NCI-H2196 (cell line): ENCODE measurements around the gene AKR1E2.
"Not testable (repeated sequence)": the region's sequence is repeated elsewhere in the genome, so short reads cannot be mapped to it uniquely, and the experiment has no call there.

Experiments
- DNase-seq: peaks from one replicate; lab custom pipeline; 2025; ENCODE audit not compliant: unreplicated experiment; lab: John Stamatoyannopoulos, UW

AKR1E2 gene

GRCh38 chr10:4813023-4813422 is 13.0 kb upstream of the AKR1E2 start:
- no peak for DNase-seq

GRCh38 chr10:4813496-4813895 is 12.5 kb upstream of the AKR1E2 start:
- no peak for DNase-seq

- DNase-seq = not testable (repeated sequence)
Measured at GRCh38 chr10:4815646-4816180, 10.3 kb upstream of the AKR1E2 start.

- DNase-seq = no peak
Measured at GRCh38 chr10:4816966-4817365, 9.0 kb upstream of the AKR1E2 start.

GRCh38 chr10:4819067-4819466 is 6.9 kb upstream of the AKR1E2 start:
- DNase-seq = no peak

GRCh38 chr10:4819707-4820106 is 6.3 kb upstream of the AKR1E2 start:
- no peak for DNase-seq

GRCh38 chr10:4820804-4821401 is 5.1 kb upstream of the AKR1E2 start:
- no peak for DNase-seq

GRCh38 chr10:4822208-4822607 is 3.8 kb upstream of the AKR1E2 start:
- DNase-seq = no peak

- no peak for DNase-seq
Measured at GRCh38 chr10:4824791-4825310, 1.2 kb upstream of the AKR1E2 start.

- no peak for DNase-seq
Measured at GRCh38 chr10:4825456-4825867, 545 bp upstream of the AKR1E2 start.

- no peak for DNase-seq
Measured at GRCh38 chr10:4826792-4827324, 851 bp downstream of the AKR1E2 start.

GRCh38 chr10:4828005-4828404 is 2.0 kb downstream of the AKR1E2 start:
- DNase-seq = no peak

- DNase-seq = no peak
Measured at GRCh38 chr10:4830551-4830950, 4.5 kb downstream of the AKR1E2 start.

GRCh38 chr10:4831091-4831490 is 5.1 kb downstream of the AKR1E2 start:
- DNase-seq = no peak

GRCh38 chr10:4833286-4833685 is 7.3 kb downstream of the AKR1E2 start:
- no peak for DNase-seq

GRCh38 chr10:4834898-4835405 is 8.9 kb downstream of the AKR1E2 start:
- no peak for DNase-seq

- no peak for DNase-seq
Measured at GRCh38 chr10:4835494-4835918, 9.5 kb downstream of the AKR1E2 start.

GRCh38 chr10:4836416-4836969 is 10.5 kb downstream of the AKR1E2 start:
- no peak for DNase-seq

GRCh38 chr10:4837551-4837950 is 11.5 kb downstream of the AKR1E2 start:
- no peak for DNase-seq

GRCh38 chr10:4838743-4839142 is 12.7 kb downstream of the AKR1E2 start:
- DNase-seq = no peak

GRCh38 chr10:4839353-4839752 is 13.3 kb downstream of the AKR1E2 start:
- DNase-seq = no peak

GRCh38 chr10:4840151-4840550 is 14.1 kb downstream of the AKR1E2 start:
- DNase-seq = no peak
